ENCODE measurements around the gene CFL1.
"Not testable (repeated sequence)": the region's sequence is repeated elsewhere in the genome, so short reads cannot be mapped to it uniquely, and the experiment has no call there.

Gene CFL1

DNA sequence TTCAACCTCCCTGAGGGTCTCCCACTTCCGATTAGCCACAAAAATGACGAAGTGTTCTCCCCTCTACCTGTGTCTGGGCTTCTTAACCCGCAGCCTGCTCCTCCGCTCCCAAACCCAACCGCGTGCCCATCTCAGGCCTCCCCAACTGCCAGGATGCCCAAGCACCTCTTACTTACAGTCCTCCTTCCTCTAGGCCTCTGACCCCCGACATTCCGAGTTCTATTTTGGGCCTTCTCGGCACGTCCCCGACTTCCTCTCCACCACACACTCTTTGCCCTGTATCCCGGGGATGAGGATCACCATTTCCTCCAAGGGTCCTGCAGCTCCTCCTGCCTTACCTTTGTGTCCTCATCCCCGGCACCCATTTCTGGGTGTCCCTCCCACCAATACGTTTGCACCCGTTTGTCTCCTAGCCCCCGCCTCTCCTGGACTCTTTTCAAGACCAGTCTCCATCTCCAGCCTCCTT is 1.9 kb upstream of the CFL1 start:
- DNase-seq (ENCODE audit: low read depth in 3 of 3, low spot score in 1 of 3): peak in 1 of 3 donors; percentile 29

GRCh38 chr11:65859095-65859811 is 1.3 kb upstream of the CFL1 start:
- peak; percentile 90 to 93 (median 92) for DNase-seq (ENCODE audit: low read depth in 3 of 3, low spot score in 1 of 3)

DNA sequence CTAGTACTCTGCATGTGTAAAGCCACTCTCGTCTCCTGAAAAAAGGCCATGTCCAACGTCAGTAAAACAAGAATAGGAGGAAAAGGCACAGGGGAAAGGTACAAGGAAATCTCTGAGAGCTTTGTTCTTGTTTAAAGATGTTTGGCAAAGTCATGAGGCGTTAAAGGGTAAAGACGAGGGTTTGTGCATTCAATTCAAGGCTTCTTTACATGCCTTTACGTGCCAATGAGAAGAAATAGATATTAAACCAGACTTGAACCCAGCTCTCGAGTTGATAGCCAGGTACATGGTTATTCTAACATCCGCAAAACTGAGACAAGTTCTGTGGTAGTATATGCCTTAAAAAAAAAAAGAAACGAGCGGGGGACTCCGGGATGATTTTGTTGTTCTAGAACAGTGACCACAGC is 704 bp upstream of the CFL1 start:
- no peak for DNase-seq (ENCODE audit: low read depth in 3 of 3, low spot score in 1 of 3)

DNA sequence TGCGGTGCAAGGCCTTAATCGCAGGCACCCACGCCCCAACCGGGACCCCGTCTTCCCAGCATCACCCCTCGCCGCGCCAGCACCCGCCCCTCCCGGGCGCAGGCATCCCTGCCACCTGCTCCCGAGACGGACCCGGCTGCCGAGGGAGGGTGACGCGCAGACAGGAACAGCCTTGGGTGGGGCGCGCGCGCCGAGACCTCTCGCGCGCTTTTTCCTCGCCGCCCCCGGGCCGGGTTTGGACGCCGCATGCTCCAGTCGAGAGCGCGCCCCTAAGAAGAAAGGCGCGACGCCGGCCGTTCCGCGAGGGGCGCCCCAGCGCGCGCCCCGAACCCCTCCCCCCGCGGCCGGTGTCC is 504 bp downstream of the CFL1 start:
- peak in 2 of 3 donors; percentile 40 to 46 for DNase-seq (ENCODE audit: low read depth in 3 of 3, low spot score in 1 of 3)

GRCh38 chr11:65856689-65857499 is 1.1 kb downstream of the CFL1 start:
- peak; percentile 62 to 65 (median 64) for DNase-seq (ENCODE audit: low read depth in 3 of 3, low spot score in 1 of 3)

DNA sequence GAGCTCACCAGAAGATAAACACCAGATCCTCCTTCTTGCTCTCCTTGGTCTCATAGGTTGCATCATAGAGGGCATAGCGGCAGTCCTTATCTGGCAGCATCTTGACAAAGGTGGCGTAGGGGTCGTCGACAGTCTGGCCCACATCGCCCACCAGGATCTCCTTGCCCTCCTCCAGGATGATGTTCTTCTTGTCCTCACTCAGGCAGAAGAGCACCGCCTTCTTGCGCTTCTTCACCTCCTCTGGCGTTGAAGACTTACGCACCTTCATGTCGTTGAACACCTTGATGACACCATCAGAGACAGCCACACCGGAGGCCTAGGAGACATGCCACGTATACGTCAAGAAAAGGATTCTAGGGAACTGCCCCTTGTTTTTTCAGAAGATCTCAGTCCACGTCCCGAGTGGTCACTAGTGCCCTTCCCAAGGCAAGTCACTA is 2.0 kb downstream of the CFL1 start:
- no peak for DNase-seq (ENCODE audit: low read depth in 3 of 3, low spot score in 1 of 3)

- no peak for DNase-seq (ENCODE audit: low read depth in 3 of 3, low spot score in 1 of 3)
These were observed 2.8 kb downstream of the CFL1 start for GRCh38 chr11:65854852-65855837.

DNA sequence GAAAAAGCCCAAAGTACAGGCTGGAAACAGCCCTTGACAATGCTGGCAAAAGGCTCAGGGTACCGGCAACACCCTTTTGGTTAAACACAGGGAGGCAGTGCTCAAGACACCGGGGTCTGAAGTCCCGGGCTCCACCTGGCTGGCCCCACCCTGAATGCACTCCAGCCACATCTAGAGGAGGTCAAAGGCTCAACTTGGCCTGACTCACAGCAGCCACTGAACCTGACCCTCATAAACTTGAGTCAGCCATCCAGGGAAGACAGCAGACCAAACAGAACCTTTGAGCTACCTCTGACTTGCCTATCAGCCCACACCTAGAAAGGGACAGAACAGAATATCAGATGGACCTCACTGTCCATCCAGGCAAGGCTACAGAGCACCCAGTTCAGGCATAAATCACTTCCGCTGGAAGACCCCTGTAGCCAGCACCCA is 3.8 kb downstream of the CFL1 start:
- no peak for DNase-seq (ENCODE audit: low read depth in 3 of 3, low spot score in 1 of 3)

GRCh38 chr11:65853246-65853979 is 4.6 kb downstream of the CFL1 start:
- DNase-seq (ENCODE audit: low read depth in 3 of 3, low spot score in 1 of 3): no peak

GRCh38 chr11:65852508-65853245 is 5.3 kb downstream of the CFL1 start:
- DNase-seq (ENCODE audit: low read depth in 3 of 3, low spot score in 1 of 3): no peak

- DNase-seq (ENCODE audit: low read depth in 3 of 3, low spot score in 1 of 3): no peak
These were observed 6.0 kb downstream of the CFL1 start for GRCh38 chr11:65851811-65852507.

- no peak for DNase-seq (ENCODE audit: low read depth in 3 of 3, low spot score in 1 of 3)
These were observed 6.8 kb downstream of the CFL1 start for GRCh38 chr11:65851083-65851579.

- DNase-seq (ENCODE audit: low read depth in 3 of 3, low spot score in 1 of 3): no peak
These were observed 7.5 kb downstream of the CFL1 start for GRCh38 chr11:65850217-65851082.

- DNase-seq (ENCODE audit: low read depth in 3 of 3, low spot score in 1 of 3): no peak
These were observed 8.2 kb downstream of the CFL1 start for GRCh38 chr11:65849771-65850216.

GRCh38 chr11:65849366-65849765 is 8.6 kb downstream of the CFL1 start:
- DNase-seq (ENCODE audit: low read depth in 3 of 3, low spot score in 1 of 3): no peak

DNA sequence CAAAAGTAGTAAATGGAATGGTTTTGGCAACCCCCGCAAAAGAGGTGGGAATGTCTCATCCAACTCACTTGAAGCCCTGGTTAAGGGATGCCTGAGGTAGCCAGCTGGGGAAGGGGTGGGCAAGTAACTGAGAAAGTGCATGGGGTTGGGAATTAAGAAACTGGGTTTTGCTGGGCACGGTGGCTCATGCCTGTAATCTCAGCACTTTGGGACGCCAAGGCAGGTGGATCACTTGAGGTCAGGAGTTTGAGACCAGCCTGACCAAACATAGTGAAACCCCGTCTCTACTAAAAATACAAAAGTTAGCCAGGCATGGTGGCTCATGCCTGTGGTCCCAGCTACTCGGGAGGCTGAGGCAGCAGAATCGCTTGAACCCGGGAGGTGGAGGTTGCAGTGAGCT is 9.3 kb downstream of the CFL1 start:
- not testable (repeated sequence) for DNase-seq (ENCODE audit: low read depth in 3 of 3, low spot score in 1 of 3)

GRCh38 chr11:65847746-65848145 is 10.2 kb downstream of the CFL1 start:
- DNase-seq (ENCODE audit: low read depth in 3 of 3, low spot score in 1 of 3): no peak

All from stimulated activated CD4-positive, alpha-beta T cell treated with anti-CD3 and anti-CD28 coated beads, TNF-alpha, amount 100 ng/mL, for 1 hour (primary cell).